ENCODE data around the gene RPL27. TPM values are rescaled to one million over a fixed set of nuclear protein-coding genes. Genes with fewer than 3 reads are reported as not detected.

The RPL27 gene
- total and polyA plus RNA-seq, 2 donors (not counting 3 experiments of a cell fraction or from before 2014, with no cell fraction given): 1,014 to 2,467 TPM

GRCh38 chr17:42964161-42964932 is 33.9 kb upstream of the RPL27 start, which contains the start of gene AARSD1:
Gene AARSD1 (minus strand): TSS chr17:42964454. CDS start chr17:42964440, 14 bp downstream.
- CTCF ChIA-PET: interaction anchor here (0.6 to 2.6 kb wide), 2 partner anchors 33 to 121 kb away, joined by 3 to 14 read pairs; partner anchors contain the start of gene RPL27
- DNase-seq (ENCODE audit: low read depth, low spot score) (peak; percentile 97), FAIRE-seq (peak; percentile 81)
- Histone ChIP-seq H3K4me3 (replicated peaks in 1 of 3; ENCODE audit: insufficient read depth in 1 of 3, low read depth in 1 of 3, low read length in 3 of 3) (peak within 1 kb of the TSS; percentile 47 to 83 (median 63)), H3K36me3 (ENCODE audit: control insufficient read depth in 2 of 2, extremely low read depth in 1 of 2, insufficient read depth in 2 of 2, low read length in 2 of 2) (peaks cover 7 to 12% of the 10 kb centered on the region in 2 experiments), H3K9ac (replicated peaks; ENCODE audit: extremely low read depth, insufficient read depth, low read length) (peak within 1 kb of the TSS; percentile 82), H4K20me1 (replicated peaks; ENCODE audit: control insufficient read depth, extremely low read depth, insufficient read depth, low read length) (no peaks in the 10 kb centered on the region), H3K79me2 (ENCODE audit: control insufficient read depth, insufficient read depth, low read length) (peaks cover 9% of the 10 kb centered on the region), H3K4me1 (ENCODE audit: control insufficient read depth, extremely low read depth, insufficient read depth, low read length) (peaks cover 6% of the 10 kb centered on the region), H3K27me3 (ENCODE audit: control insufficient read depth in 2 of 2, insufficient read depth in 2 of 2, low read length in 2 of 2) (no peaks in the 10 kb centered on the region), H2AFZ (ENCODE audit: low read depth, low read length) (peak within 1 kb of the TSS; percentile 72), H3K27ac (ENCODE audit: insufficient read depth, low read depth, low read length) (peak within 1 kb of the TSS; percentile 64), H3K4me2 (ENCODE audit: insufficient read depth, low read length) (peak within 1 kb of the TSS; percentile 80), H3K9me3 (replicated peaks; ENCODE audit: control insufficient read depth, insufficient read depth, low read length) (no peaks in the 10 kb centered on the region), H3K9me1 (replicated peaks; ENCODE audit: control insufficient read depth, extremely low read depth, insufficient read depth, low read length) (no peaks in the 10 kb centered on the region)
- POLR2A ChIA-PET: interaction anchor here (0.6 to 1.6 kb wide), 3 partner anchors 33 to 124 kb away, joined by 3 to 7 read pairs (median 7); partner anchors contain the start of gene RPL27
- TF ChIP-seq POLR2A (IDR thresholded peaks at IDR 0.05; ENCODE audit: low read depth, low read length) (peak; percentile 85), EZH2 (IDR thresholded peaks at IDR 0.05; ENCODE audit: borderline replicate concordance, low read depth, low read length, severe bottlenecking) (no peak), GATA2 (IDR thresholded peaks at IDR 0.05; ENCODE audit: insufficient read depth, insufficient read length, low read depth, low read length) (no peak), MYC (IDR thresholded peaks at IDR 0.05; ENCODE audit: low read depth, low read length) (peak; percentile 85), CTCF (IDR thresholded peaks at IDR 0.05; ENCODE audit: extremely low read depth in 1 of 2, insufficient read depth in 1 of 2, low read depth in 1 of 2, low read length in 2 of 2) (no peak), JUN (IDR thresholded peaks at IDR 0.05; ENCODE audit: borderline replicate concordance, insufficient read depth, insufficient read length, low read depth) (no peak), FOS (IDR thresholded peaks at IDR 0.05; ENCODE audit: borderline replicate concordance, insufficient read depth, low read length) (no peak), POLR2AphosphoS5 (IDR thresholded peaks at IDR 0.05; ENCODE audit: insufficient read depth, low read depth, low read length) (peak; percentile 93), MAX (IDR thresholded peaks at IDR 0.05; ENCODE audit: insufficient read depth, insufficient read length) (peak; percentile 74)
- TSS peak; percentile 49 for BruUV-seq (replicated peaks)
- dilution Hi-C loops (cut with MboI; ENCODE audit: extremely low pct_ligation_motif_present, low sequenced_read_pairs) (no loop called here), intact Hi-C loops (cut with micrococcal nuclease) (loop anchor here (1.0 kb wide), 2 partner anchors 16 to 34 kb away; partner anchors contain the start of genes PTGES3L, RPL27 and RUNDC1)

Data from endothelial cell of umbilical vein (primary cell).